22Rv1 (cell line): ENCODE data around the gene WNT7A.

ENCODE experiments used
- ZFX ChIP-seq: fragments of 450-650 bp; IDR thresholded peaks from 2 replicates; pipeline ENCODE4 v1.6.1; 2017; ENCODE audit warnings: antibody characterized with exemption, borderline replicate concordance
- TF ChIP-seq, protein P1 (sequence below): fragments of 450-650 bp; IDR thresholded peaks from 2 replicates; pipeline ENCODE4 v1.5.1; 2017; ENCODE audit warnings: mild to moderate bottlenecking

DNA sequence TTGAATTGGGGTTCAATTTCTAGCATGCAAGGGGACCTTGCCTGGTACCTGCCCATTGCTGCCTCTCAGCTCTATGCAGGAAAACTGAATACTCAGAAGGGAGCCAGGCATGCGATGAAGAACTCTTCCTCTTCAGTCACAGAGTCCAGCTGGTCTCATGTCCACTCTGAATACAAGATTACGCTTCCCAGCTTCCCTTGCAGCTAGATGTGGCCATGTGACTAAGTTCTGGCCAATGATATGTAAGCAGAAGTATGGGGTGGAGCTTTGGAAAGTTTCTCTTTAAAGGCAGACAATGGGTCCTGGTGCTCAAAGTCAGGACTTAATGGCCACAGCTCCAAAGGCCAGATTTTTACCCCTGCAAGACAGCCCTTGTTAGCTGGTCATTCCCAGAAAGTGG, 9.0 kb downstream of the WNT7A start:
- TF ChIP-seq, protein P1, sequence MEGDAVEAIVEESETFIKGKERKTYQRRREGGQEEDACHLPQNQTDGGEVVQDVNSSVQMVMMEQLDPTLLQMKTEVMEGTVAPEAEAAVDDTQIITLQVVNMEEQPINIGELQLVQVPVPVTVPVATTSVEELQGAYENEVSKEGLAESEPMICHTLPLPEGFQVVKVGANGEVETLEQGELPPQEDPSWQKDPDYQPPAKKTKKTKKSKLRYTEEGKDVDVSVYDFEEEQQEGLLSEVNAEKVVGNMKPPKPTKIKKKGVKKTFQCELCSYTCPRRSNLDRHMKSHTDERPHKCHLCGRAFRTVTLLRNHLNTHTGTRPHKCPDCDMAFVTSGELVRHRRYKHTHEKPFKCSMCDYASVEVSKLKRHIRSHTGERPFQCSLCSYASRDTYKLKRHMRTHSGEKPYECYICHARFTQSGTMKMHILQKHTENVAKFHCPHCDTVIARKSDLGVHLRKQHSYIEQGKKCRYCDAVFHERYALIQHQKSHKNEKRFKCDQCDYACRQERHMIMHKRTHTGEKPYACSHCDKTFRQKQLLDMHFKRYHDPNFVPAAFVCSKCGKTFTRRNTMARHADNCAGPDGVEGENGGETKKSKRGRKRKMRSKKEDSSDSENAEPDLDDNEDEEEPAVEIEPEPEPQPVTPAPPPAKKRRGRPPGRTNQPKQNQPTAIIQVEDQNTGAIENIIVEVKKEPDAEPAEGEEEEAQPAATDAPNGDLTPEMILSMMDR = no peak
- TF ChIP-seq ZFX = no peak
